ENCODE results near the gene TMEM88. TPM values are rescaled to one million over a fixed set of nuclear protein-coding genes. Genes with fewer than 3 reads are reported as not detected.

Gene TMEM88
- total and polyA plus RNA-seq, 2 of the 4 experiments (the other 2 are of a cell fraction), result 2.1 TPM; not detected in 1

GRCh38 chr17:7841396-7841914 is 13.4 kb upstream of the TMEM88 start:
- WGBS, 2 experiments (ENCODE audit: extremely low coverage in 2 of 2, insufficient read length in 1 of 2), result 2% methylated on average over 14 of the region's 34 CpGs; no CpG with 5 or more reads in 1 of the 2 experiments
- peak overlapping the region; percentile 51; the same call in 2 of the 3 replicates for H2BK15ac ChIP-seq (ENCODE audit: low read depth, low read length)
- H3K18ac ChIP-seq (ENCODE audit: low read depth, low read length), result no peak overlapping the region
- peak overlapping the region; percentile 89; the same call in 1 of the 2 replicates for H4K91ac ChIP-seq (ENCODE audit: insufficient read depth, low read depth, low read length)
- peaks cover 19% of the 10 kb centered on the region; the same call in 1 of the 2 replicates for H3K36me3 ChIP-seq (ENCODE audit: control insufficient read depth, insufficient read depth, low read length)
- no peak overlapping the region for H4K5ac ChIP-seq (ENCODE audit: low read depth, low read length)
- ChIA-PET CTCF (interaction anchor here (1.2 kb wide), 1 partner anchor 72 kb away, joined by 3 read pairs; no protein-coding TSS in a partner anchor), POLR2A (ENCODE audit: unreplicated experiment) (no interaction called here)
- H3K4me3 ChIP-seq (ENCODE audit: insufficient read depth, low read depth, low read length), result peak overlapping the region; percentile 71
- H2BK120ac ChIP-seq (ENCODE audit: low read depth, low read length), result peak overlapping the region; percentile 91
- dilution Hi-C loops (cut with HindIII; ENCODE audit: low sequenced_read_pairs, unreplicated experiment) (no loop called here), intact Hi-C loops (cut with micrococcal nuclease) (loop anchor here (5.0 kb wide), 1 partner anchor 269 kb away; no protein-coding TSS in a partner anchor), in situ Hi-C loops (cut with MboI; ENCODE audit: low sequenced_read_pairs) (no loop called here)
- peak overlapping the region; percentile 74 for H3K9ac ChIP-seq (ENCODE audit: low read depth, low read length)
- peaks cover 19 to 86% of the 10 kb centered on the region in 2 experiments for H3K79me1 ChIP-seq (ENCODE audit: low read depth in 1 of 2, low read length in 2 of 2)
- DNase-seq, result peak; percentile 91
- H2AK9ac ChIP-seq (replicated peaks; ENCODE audit: low read depth, low read length, poor library complexity), result peak overlapping the region; percentile 98
- no peak overlapping the region for H3K56ac ChIP-seq (ENCODE audit: extremely low read depth, insufficient read depth, low read length)
- peak overlapping the region; percentile 29 for H3K23ac ChIP-seq (ENCODE audit: low read depth, low read length)
- peak overlapping the region; percentile 79 for H3K14ac ChIP-seq (replicated peaks; ENCODE audit: low read depth, low read length)
- peak; percentile 40 for ATAC-seq (ENCODE audit: low read depth)
- H3K4ac ChIP-seq (ENCODE audit: low read depth, low read length), result peak overlapping the region; percentile 93
- H2AK5ac ChIP-seq (ENCODE audit: low read depth, low read length), result peak overlapping the region; percentile 80
- peaks cover 73% of the 10 kb centered on the region for H4K20me1 ChIP-seq (ENCODE audit: insufficient read depth, low read length)
- H3K4me1 ChIP-seq (ENCODE audit: control insufficient read depth, insufficient read depth, low read length), result peaks cover 25% of the 10 kb centered on the region
- H3K27ac ChIP-seq (ENCODE audit: insufficient read depth, low read length), result peak overlapping the region; percentile 90
- H2BK20ac ChIP-seq (ENCODE audit: low read depth, low read length), result 0 out of 2 replicates have a peak overlapping the region, but pooled peaks have one; percentile 42
- peak overlapping the region; percentile 79 to 91; a peak in 2 of 4 replicates for H4K8ac ChIP-seq (ENCODE audit: low read depth in 2 of 2, low read length in 2 of 2)
- H2AFZ ChIP-seq (replicated peaks; ENCODE audit: low read length, poor library complexity), result peak overlapping the region; percentile 94
- H3K9me3 ChIP-seq (ENCODE audit: control insufficient read depth, insufficient read depth, low read length), result no peaks in the 10 kb centered on the region
- peak overlapping the region; percentile 90 for H2BK5ac ChIP-seq (ENCODE audit: low read depth, low read length, poor library complexity, severe bottlenecking)
- H3K27me3 ChIP-seq (ENCODE audit: control insufficient read depth, insufficient read depth, low read length), result no peaks in the 10 kb centered on the region
- BruUV-seq (replicated peaks), result no TSS peak
- H3K9me1 ChIP-seq (ENCODE audit: insufficient read depth, low read length), result peaks cover 9% of the 10 kb centered on the region; the same call in 1 of the 2 replicates
- peak overlapping the region; percentile 93 for H3K4me2 ChIP-seq (ENCODE audit: low read depth, low read length)
- TF ChIP-seq FOS (IDR thresholded peaks at IDR 0.05; ENCODE audit: low read depth, low read length) (peak; percentile 88), ELK1 (IDR thresholded peaks at IDR 0.05; ENCODE audit: borderline replicate concordance, low read depth, low read length) (no peak), SMC3 (IDR thresholded peaks at IDR 0.05; ENCODE audit: low read depth, low read length) (no peak; the same call in 1 of the 2 replicates), MAZ (IDR thresholded peaks at IDR 0.05; ENCODE audit: borderline replicate concordance, low read depth, low read length) (peak; percentile 74; the same call in 1 of the 2 replicates), MXI1 (IDR thresholded peaks at IDR 0.05; ENCODE audit: borderline replicate concordance, low read depth, low read length) (peak; percentile 60; the same call in 1 of the 2 replicates), RAD21 (IDR thresholded peaks at IDR 0.05; ENCODE audit: low read length) (peak; percentile 27; the same call in 1 of the 2 replicates), POLR2A (IDR thresholded peaks at IDR 0.05; ENCODE audit: low read depth, low read length) (peak; percentile 69), USF2 (IDR thresholded peaks at IDR 0.05; ENCODE audit: low read depth, low read length) (peak; percentile 92), MAFK (IDR thresholded peaks at IDR 0.05; ENCODE audit: low read depth, low read length) (no peak), NFE2L2 (IDR thresholded peaks at IDR 0.05; ENCODE audit: low read depth, low read length) (no peak; the same call in 1 of the 2 replicates), BHLHE40 (IDR thresholded peaks at IDR 0.05; ENCODE audit: low read depth, low read length) (peak; percentile 79), CEBPB (IDR thresholded peaks at IDR 0.05; ENCODE audit: low read depth, low read length) (no peak), CTCF (conservative IDR thresholded peaks at IDR 0.05; ENCODE audit: low read depth, low read length) (peak; percentile 34; the same call in 1 of the 2 replicates), CHD1 (IDR thresholded peaks at IDR 0.05; ENCODE audit: low read depth, low read length) (no peak), RFX5 (IDR thresholded peaks at IDR 0.05; ENCODE audit: low read depth, low read length) (no peak)

Data from IMR-90 (cell line).